Left hindlimb (tissue), 1 donor: ENCODE results near the gene CRCP.

ENCODE experiments used
- DNase-seq: peaks from one replicate; pipeline ENCODE4 v3.0.0-alpha.2; 2018

Gene CRCP

DNA sequence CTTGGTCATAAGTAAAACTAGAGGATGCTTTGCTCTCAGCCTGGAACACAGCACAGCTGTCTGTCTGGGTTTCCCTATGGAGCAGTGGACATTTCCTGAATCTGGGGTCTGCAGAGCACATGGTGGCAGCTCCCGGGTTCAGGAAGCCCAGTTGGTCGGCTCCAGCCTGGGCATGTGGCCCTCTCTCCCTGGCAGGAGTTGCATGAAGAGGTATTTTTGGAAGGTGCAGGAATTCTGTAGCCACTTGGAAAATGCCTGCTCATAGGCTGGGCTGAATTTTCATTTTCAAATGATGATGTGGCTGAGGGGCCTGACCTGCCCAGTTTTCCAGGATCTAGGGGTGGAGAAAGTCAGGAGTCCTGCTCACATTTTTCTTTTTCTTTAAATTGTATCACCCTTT lies 83.8 kb downstream of the CRCP start:
- DNase-seq: peak; percentile 54

DNA sequence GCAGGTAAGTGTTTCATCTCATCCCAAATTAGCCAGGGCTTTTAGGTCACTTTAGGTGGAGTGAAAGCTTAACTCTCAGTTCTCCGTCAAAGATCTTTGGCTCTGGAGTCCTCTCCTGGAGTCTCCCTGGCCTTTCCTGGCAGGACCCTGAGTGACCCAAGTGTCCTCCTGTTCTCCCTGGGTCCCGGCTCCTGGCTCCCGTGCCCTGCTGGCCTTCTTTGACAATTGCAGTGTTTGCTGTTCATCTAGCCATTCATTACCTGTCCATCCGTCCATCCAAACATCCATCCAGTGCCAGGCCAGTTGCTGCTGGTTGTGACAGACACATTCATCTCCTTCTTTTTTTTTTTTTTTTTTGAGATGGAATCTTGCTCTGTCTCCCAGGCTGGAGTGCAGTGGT lies 84.3 kb downstream of the CRCP start:
- DNase-seq: no peak

- DNase-seq: no peak
These were observed 87.8 kb downstream of the CRCP start for GRCh38 chr7:66202441-66202840.
